GM19438 (cell line): ENCODE results near the gene SPATA6.

ENCODE experiments used
- ATAC-seq: cut with Tn5 transposase; IDR thresholded peaks from one replicate; pipeline ENCODE4 v1.9.1; 2021; ENCODE audit warnings: low read depth; ENCODE audit not compliant: unreplicated experiment

SPATA6 gene

DNA sequence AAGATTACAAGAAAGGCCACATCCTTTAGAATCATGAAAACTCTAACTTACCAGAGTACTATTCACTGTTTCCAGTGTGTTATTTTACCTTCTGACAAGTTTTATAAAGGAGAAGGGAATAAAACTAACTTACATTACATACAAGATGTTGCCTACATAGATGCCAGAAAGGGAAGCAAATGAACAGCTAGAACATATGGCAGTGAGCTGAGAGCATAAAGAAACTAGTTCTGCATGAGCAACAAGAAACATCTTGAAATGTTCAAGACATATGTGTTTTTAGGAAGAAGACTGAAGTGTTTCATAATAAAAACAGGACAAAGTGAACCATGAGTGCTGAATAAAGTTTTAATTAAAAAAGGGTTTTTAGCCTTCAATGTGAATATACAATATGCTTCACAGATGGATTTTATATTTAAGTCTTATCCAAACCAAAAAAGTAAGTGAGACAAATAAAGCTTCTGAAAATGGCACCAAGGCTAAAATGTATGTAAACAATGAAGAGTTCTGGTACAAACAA lies 210.1 kb downstream of the SPATA6 start:
- no peak for ATAC-seq

DNA sequence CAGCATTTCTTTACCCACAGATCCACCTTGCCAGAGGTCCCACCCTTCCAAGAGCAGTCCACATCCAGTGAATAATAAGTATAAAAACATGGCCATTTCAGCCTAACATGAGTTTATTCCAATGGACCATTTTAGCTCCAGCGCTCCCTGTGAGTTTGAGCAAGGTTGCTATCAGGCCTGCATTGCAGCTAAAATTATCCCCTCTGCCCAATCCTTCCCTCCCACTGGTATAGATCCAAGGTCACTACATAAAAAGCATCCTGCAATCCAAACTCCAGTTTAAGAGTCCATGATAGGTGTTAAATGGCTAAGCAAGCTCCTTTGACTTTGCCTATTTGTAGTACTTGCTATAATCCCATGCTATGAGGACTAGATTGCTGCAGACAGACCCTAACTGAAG lies 213.9 kb downstream of the SPATA6 start:
- ATAC-seq: no peak

DNA sequence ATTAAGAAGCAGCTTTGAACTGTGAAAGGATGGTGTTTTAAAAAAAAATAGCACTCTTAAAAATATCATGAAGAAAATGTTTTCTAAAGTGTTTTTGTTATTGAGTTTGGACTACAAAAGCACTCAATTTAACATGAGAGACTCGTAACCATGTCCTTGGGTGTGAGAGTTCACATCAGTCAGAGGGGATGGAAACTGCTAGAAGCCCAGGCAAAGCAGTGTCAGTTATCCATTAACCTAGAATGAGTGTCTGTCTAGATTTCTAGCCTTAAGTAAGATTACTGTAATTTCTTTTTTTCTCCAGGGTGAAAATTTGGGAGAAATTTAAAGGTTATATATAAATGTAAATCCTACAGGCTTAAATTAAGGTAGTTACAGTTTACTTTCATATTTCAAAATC lies 217.8 kb downstream of the SPATA6 start:
- ATAC-seq: no peak

DNA sequence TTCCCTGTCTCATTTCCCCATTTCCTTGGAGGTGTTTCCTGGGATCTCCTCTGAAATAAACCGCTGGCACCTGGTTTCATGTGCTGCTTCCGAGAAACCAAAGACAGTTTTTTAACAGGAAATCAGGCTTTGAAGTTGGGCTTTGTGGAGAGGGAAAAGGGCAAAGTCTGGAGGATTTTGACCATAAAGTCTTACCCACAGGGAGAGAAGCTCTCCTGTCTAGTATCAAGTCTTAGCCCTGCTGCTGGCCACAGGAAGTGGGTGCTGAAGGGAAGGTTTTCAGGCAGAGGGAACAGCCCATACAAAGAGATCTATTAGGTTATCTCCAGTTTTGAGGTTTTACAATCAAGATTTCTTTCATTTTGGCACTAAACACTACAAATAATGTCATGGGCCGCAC lies 220.2 kb downstream of the SPATA6 start:
- no peak for ATAC-seq

DNA sequence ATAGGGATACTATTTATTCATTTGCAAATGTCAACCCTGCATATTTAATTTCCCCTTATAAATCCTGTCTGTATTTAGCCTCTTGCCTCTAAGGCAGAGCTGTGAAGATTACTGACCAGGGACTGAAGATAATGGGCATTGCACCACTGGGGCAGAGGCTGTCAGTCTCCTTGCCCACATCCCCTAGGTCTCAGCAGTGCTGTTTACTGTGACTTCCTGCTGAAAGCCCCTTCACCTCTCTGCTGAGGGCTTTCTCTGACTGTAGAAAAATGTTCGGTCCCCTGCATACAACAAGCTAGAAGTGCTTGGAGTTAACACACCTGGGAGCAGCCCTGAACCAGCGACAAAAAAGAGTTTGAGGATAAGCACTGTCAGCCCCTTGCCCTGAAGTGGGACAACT lies 220.7 kb downstream of the SPATA6 start:
- no peak for ATAC-seq

DNA sequence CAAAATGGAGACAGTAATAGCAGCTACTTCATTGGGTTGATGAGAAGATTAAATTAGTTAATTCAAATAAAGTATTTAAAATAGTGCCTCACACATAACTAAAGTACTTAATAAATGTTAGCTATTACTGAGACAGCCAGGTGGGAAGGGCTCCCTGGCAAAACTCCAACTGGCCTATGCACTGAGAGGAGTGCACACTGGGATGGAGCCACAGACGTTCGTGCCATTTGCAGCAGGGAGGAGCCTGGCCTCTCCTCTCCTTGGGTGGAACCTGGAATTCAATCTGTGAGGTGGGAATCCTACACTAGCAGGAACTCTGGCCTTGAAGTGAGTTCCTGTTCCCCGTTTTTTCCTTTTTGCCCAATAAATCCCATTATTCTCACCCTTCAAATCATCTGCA lies 221.4 kb downstream of the SPATA6 start:
- ATAC-seq: no peak

DNA sequence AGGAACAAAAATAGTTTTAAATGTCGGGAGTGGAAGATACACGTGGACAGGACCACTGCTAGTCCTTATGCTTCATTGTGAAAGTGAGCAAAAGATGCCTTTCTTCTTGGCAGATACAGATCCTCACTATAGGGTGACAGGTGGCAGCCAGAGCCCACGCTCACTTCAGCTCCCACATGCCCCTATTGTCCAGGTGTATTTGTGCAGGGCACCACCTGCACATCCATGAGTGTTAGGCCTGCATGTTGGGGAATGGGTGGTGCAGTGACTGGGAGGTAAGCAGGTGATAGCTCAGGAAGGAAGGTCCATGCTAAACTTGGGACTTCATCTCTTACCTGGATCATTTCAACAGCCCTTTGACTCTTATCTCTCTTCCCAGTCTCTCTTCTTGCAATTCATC lies 222.1 kb downstream of the SPATA6 start:
- no peak for ATAC-seq

DNA sequence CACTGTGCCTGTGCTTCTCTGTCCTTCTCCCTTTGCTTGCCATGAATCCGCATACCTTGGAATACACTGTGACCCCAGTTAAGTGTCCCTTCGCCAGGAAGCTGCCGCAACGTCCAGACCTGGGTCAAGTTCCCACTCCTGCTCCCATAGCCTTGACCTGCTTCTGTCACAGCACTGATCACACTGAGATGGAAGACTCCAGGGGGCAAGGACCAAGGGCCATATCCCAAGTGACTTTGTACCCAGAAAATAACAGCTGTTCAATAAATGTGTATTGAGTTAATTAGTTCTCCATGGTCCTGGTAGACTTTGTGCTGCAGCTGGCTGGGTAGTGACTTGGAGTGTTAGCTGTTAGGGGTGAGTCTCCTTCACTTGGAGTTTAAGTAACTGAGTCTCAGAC lies 223.6 kb downstream of the SPATA6 start:
- no peak for ATAC-seq

DNA sequence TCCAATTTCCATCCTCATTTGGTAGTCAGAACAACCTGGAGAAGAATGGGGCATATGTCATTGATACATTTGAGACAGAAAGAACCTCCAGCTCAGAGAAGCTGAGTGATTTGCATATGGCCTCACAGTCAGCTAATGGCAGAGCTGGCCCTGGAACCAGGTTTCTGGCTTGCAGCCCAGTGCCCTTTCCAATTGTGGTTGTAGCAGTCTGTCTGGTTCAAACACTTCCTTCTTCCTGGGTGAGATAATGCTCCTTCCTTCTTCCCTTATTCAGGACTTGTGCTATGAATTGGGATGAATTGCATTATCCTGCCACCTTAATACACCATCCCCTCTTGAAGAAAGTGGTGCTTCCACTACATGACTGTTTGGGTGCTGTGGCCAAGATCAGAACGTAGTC lies 225.3 kb downstream of the SPATA6 start:
- ATAC-seq: no peak
